Measurements from ENCODE around the gene STMN3.

GRCh38 chr20:63627129-63627750 is 26.0 kb downstream of the STMN3 start:
- TF ChIP-seq ZBTB26 (tag by site-specific recombination; optimal IDR thresholded peaks at IDR 0.05) (peak; percentile 96), CTCF (tag by site-specific recombination; IDR thresholded peaks at IDR 0.05) (peak; percentile 46; the same call in 1 of the 2 replicates), ZNF274 (IDR thresholded peaks at IDR 0.05; ENCODE audit: low read length) (no peak), ZNF274 (tag by site-specific recombination; IDR thresholded peaks at IDR 0.05; ENCODE audit: borderline replicate concordance) (no peak), ZNF19 (tag by site-specific recombination; IDR thresholded peaks at IDR 0.05; ENCODE audit: low read depth) (no peak)

Data from HEK293 (cell line).